ENCODE measurements around the gene MORN1.

DNA sequence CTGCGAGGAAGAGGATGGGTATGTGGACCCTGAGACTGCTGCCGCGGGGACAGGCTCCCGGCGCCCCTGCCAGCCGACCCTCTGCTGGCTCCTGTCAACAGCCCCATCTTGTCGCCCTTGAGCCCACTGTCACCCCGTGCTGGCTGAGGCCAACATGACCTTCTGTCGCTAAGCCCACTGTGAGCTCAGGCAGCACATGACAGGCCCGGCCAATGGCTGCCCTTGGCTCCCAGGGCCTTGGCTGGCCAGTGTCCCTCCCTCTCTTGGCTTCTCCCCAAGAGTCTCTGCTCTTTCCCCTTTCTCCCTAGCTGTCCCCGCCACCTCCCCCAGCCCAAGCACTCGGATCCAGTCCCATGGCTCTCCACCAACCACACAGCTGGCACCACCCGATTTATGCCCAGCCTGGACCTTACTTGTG lies 17.5 kb upstream of the MORN1 start:
- TF ChIP-seq, protein P1, sequence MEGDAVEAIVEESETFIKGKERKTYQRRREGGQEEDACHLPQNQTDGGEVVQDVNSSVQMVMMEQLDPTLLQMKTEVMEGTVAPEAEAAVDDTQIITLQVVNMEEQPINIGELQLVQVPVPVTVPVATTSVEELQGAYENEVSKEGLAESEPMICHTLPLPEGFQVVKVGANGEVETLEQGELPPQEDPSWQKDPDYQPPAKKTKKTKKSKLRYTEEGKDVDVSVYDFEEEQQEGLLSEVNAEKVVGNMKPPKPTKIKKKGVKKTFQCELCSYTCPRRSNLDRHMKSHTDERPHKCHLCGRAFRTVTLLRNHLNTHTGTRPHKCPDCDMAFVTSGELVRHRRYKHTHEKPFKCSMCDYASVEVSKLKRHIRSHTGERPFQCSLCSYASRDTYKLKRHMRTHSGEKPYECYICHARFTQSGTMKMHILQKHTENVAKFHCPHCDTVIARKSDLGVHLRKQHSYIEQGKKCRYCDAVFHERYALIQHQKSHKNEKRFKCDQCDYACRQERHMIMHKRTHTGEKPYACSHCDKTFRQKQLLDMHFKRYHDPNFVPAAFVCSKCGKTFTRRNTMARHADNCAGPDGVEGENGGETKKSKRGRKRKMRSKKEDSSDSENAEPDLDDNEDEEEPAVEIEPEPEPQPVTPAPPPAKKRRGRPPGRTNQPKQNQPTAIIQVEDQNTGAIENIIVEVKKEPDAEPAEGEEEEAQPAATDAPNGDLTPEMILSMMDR (optimal IDR thresholded peaks at IDR 0.05 in 1 of 3, IDR thresholded peaks at IDR 0.05 in 1 of 3, conservative IDR thresholded peaks at IDR 0.05 in 1 of 3; ENCODE audit: extremely low read depth in 1 of 3, insufficient read depth in 2 of 3, low read length in 3 of 3): no peak
- no peak for TF ChIP-seq EZH2 (IDR thresholded peaks at IDR 0.05; ENCODE audit: low read length)
